Fibroblast of villous mesenchyme (primary cell): ENCODE results near the gene FHOD1. TPM values are rescaled to one million over a fixed set of nuclear protein-coding genes. Genes with fewer than 3 reads are reported as not detected.

Experiments
- DNase-seq: peaks from one replicate; pipeline ENCODE4 v3.0.0-alpha.2; 2010; ENCODE audit warnings: low read depth
- H3K4me3 ChIP-seq: 2 replicates; pipeline ENCODE4 v1.5.1; 2011; ENCODE audit warnings: low read depth, mild to moderate bottlenecking, low read length
- CTCF ChIP-seq: IDR thresholded peaks from 2 replicates; pipeline ENCODE4 v1.5.1; 2012; ENCODE audit warnings: low read depth, mild to moderate bottlenecking, low read length; ENCODE audit not compliant: insufficient read depth
- total RNA-seq: library from RNA; depleted of rRNA; stranded (reverse); fragments of >200 nt; gene quantifications from 2 replicates; pipeline ENCODE4 v1.2.3, GENCODE V29; 2012

FHOD1 gene
- total RNA-seq, 1 donor: 22.9 TPM

GRCh38 chr16:67249178-67250044, 2.1 kb upstream of the FHOD1 start:
- peak overlapping the region; percentile 65 for H3K4me3 ChIP-seq
- DNase-seq: no peak
- TF ChIP-seq CTCF: no peak

- peak within 1 kb of the TSS; percentile 65 for H3K4me3 ChIP-seq
- peak; percentile 7 for TF ChIP-seq CTCF
- DNase-seq: no peak
These were observed 1.3 kb upstream of the FHOD1 start, which contains the start of gene SLC9A5 for GRCh38 chr16:67248401-67249177. TSS of gene SLC9A5 (plus strand) at chr16:67248979. CDS start at chr16:67249015, 36 bp downstream.

GRCh38 chr16:67248073-67248400, 756 bp upstream of the FHOD1 start:
- no peak for TF ChIP-seq CTCF
- H3K4me3 ChIP-seq: peak overlapping the region; percentile 65
- DNase-seq: no peak

GRCh38 chr16:67246756-67247191, 507 bp downstream of the FHOD1 start:
- no peak for TF ChIP-seq CTCF
- peak; percentile 17 for DNase-seq
- peak overlapping the region; percentile 82 for H3K4me3 ChIP-seq

GRCh38 chr16:67246081-67246755, 1.1 kb downstream of the FHOD1 start:
- DNase-seq: peak; percentile 93
- peak; percentile 59 for TF ChIP-seq CTCF
- peak overlapping the region; percentile 82 for H3K4me3 ChIP-seq

GRCh38 chr16:67245674-67246080, 1.6 kb downstream of the FHOD1 start:
- DNase-seq: no peak
- H3K4me3 ChIP-seq: peak overlapping the region; percentile 82
- no peak for TF ChIP-seq CTCF
